GM12874 (cell line): ENCODE measurements around the gene ATP2B2.

Experiments
- TF ChIP-seq, protein P1 (sequence below): IDR thresholded peaks from 2 replicates; pipeline ENCODE4 v1.5.1; 2011; ENCODE audit warnings: low read depth, mild to moderate bottlenecking, control low read depth, low read length, moderate library complexity; ENCODE audit not compliant: insufficient read depth

ATP2B2 gene

DNA sequence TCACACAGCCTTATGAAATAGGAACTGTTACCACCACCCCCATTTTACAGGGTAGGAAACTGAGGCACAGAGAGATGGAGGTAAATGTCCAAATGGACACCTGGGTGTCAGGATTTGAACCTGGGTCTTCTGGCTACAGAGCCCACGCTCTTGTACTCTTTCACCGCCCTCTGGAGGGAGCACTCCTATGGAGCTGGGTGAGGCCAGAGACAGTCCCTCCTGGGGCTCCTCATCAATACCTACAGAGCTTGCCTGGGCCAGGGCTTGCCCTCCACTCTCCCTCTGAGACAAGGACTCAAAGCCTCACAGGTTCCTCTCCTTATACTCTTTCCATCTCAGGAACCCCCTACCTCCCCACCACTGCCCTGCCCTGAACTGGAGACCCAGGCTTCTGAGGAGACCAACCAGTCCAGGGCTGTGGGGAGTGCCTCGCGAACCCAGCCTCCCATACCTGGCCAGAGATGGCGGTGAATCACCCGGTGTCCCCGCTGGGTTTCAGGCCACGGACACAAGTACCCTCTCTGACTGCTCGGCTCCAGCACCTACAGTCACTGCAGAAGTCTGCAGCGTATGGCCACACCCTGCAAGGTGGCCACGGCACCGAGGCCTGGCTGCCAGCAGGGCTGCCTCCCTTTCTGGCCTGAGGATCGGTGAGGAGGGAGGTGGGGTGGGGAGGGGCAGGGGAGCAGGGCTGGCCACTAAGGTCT, 22.1 kb upstream of the ATP2B2 start:
- TF ChIP-seq, protein P1, sequence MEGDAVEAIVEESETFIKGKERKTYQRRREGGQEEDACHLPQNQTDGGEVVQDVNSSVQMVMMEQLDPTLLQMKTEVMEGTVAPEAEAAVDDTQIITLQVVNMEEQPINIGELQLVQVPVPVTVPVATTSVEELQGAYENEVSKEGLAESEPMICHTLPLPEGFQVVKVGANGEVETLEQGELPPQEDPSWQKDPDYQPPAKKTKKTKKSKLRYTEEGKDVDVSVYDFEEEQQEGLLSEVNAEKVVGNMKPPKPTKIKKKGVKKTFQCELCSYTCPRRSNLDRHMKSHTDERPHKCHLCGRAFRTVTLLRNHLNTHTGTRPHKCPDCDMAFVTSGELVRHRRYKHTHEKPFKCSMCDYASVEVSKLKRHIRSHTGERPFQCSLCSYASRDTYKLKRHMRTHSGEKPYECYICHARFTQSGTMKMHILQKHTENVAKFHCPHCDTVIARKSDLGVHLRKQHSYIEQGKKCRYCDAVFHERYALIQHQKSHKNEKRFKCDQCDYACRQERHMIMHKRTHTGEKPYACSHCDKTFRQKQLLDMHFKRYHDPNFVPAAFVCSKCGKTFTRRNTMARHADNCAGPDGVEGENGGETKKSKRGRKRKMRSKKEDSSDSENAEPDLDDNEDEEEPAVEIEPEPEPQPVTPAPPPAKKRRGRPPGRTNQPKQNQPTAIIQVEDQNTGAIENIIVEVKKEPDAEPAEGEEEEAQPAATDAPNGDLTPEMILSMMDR, result no peak

DNA sequence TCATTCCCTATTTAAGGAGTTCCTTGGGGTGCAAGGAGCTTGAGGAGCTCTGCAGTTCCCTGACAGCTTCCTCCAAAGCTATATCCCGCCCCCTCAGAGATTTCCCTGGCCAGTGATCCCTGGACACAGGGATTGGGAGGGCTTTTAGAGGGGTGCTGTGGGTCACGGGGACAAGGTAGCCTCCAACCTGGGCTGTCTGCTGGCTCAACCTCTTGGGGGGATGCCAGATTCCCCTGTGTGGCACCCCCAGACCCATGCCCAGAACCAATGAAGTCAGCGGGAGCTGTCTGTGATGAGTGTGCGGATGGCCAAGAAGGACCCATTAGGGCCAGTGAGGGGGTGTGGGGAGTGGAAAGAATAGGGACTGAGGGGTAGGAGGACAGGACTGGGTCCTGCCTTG, 21.0 kb upstream of the ATP2B2 start:
- TF ChIP-seq, protein P1, result no peak

DNA sequence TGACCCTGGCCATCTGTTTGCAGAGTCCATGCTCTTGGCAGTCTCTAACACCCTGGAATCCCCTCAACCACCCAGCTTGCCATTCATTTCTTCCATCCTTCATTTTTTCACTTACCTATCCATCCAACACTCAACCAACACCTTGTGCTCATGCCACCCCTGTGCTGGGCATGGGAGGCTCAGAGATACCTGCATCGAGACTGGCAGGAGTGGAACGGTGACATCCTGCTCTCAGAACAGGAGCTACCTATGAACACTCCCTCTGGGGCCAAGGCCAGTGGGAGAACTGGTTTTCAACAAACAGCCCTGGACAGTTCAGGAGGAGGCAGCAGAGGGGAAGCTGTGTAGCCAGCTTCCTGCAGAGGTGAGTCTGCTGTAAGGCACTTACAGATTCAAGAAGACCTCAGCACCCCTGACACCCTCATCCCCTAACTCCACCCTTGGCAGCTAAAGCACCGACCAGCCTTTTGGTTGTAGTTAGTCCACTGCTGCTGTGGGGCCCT, 19.5 kb upstream of the ATP2B2 start:
- TF ChIP-seq, protein P1, result no peak

DNA sequence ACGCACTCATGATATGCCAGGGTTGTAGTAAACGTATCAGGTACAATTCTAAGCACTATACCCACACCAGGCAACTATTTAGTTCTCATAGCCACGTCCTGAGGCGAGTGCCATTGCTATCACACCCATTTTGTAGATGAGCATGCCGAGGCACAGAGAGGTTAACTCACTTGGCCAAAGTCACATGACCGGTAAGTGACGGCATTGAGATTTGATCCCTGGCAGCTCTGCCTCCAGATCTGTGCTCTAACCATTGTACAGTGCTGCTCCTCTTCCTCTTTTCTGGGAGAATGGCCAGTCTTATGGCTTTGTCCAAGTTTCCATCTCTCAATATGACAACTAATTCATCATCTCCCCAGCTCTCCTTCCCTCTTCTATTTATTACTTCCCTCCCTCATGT, 18.9 kb upstream of the ATP2B2 start:
- TF ChIP-seq, protein P1, result no peak

DNA sequence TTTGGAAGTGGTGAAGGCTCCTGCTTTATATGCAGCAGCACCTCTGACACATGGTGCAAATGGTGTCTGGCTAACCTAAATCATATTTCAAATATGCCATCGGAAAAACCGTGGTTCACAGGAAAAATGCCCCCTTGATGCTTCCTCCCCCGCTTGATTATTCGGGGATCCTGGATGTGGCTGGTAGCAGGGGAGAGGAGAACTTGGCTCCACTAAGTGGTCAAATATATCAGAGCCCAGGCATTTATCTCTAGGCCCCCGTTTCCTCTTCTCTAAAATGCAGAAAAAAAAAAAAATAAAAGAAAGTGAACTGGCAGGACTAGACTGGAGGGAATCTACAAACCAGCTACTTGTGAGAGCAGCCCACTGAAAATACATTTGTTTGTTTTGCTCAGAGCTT, 18.2 kb upstream of the ATP2B2 start:
- TF ChIP-seq, protein P1, result no peak

DNA sequence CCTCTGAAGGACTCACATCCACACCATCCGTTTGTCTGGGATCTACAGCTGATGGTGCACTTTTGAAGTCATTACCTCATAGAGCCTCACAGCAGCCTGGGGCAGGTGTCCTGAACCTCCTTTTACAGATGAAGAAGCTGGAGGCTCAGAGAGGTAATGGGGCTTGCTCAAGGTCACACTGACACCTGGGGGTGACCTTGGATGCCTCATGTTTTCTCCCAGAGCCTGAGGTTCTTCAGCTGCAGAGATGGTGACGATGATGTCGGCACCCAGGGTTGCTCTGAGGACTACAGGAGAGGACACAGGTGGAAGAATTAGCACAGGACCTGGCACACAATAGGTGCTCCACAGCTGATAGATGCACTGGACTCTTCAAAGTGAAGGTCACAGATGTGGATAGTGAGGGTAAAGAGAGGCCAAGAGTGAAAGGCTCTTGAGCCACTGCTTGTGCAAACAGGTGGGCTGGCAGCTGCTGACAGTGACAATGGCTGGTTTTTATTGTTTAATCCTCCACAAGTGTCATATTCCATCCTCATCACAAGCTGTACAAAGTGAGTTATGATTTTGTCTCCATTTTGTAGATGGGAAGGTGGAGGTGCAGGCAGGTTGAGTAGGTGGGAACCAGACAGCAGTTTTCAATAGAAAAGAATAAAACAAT, 17.4 kb upstream of the ATP2B2 start:
- TF ChIP-seq, protein P1, result no peak

DNA sequence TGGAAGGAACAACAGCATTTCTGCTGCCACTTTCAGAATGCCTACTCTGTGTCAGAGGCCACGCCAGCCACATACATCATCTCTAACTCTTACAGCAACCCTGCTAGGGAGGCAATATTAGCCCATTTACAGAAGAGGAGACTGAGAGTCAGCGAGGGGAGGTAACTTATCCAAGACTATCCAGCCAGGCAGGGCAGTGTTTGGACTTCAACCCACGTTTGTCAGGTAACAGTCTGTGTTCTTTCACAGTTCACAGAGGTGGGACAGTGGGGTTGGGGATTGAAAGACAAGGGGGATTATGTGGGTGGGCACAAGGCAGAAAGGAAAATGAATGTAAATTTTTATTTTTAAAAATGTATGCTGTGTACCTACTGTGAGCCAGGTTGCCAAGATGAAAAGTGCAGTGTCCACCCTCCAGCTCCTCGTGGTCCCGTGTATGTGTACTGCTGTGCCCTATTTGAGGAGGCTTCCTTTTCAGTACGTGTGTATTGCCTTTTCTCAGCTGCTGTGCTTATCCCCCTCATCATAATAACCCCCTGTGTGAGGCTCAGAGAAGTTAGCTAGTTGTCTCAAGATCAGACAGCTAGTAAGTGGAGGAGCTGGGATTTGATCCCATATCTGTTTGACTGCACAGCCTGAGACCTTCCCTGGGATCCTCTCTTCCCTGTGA, 16.5 kb upstream of the ATP2B2 start:
- TF ChIP-seq, protein P1, result no peak
